GM12891 (cell line): Measurements from ENCODE around the gene NMT2.

Experiments
- DNase-seq: peaks from one replicate; pipeline ENCODE4 v3.0.0; 2011; ENCODE audit warnings: low spot score; ENCODE audit not compliant: insufficient read length
- FAIRE-seq: peaks from 2 replicates; lab custom pipeline; 2011; peaks lifted over from hg19 to GRCh38; lab: Jason Lieb, UNC
- PAX5 ChIP-seq: IDR thresholded peaks from 2 replicates; pipeline ENCODE4 v1.6.1; 2011; ENCODE audit warnings: low read length, moderate library complexity, mild to moderate bottlenecking; ENCODE audit not compliant: insufficient read depth, severe bottlenecking
- POLR2A ChIP-seq: IDR thresholded peaks from 2 replicates; pipeline ENCODE4 v1.6.1; 2011; ENCODE audit warnings: low read depth, low read length, control low read depth
- POLR2AphosphoS5 ChIP-seq: IDR thresholded peaks from 2 replicates; pipeline ENCODE4 v1.6.1; 2011; ENCODE audit warnings: low read depth, low read length, control low read depth
- POU2F2 ChIP-seq: IDR thresholded peaks from 2 replicates; pipeline ENCODE4 v1.6.1; 2011; ENCODE audit warnings: low read depth, mild to moderate bottlenecking, control low read depth, low read length, moderate library complexity
- SPI1 ChIP-seq: IDR thresholded peaks from 2 replicates; pipeline ENCODE4 v1.6.1; 2011; ENCODE audit warnings: low read depth, low read length, control low read depth
- TAF1 ChIP-seq: IDR thresholded peaks from 2 replicates; pipeline ENCODE4 v1.6.1; 2011; ENCODE audit warnings: low read depth, low read length, control low read depth

Gene NMT2

DNA sequence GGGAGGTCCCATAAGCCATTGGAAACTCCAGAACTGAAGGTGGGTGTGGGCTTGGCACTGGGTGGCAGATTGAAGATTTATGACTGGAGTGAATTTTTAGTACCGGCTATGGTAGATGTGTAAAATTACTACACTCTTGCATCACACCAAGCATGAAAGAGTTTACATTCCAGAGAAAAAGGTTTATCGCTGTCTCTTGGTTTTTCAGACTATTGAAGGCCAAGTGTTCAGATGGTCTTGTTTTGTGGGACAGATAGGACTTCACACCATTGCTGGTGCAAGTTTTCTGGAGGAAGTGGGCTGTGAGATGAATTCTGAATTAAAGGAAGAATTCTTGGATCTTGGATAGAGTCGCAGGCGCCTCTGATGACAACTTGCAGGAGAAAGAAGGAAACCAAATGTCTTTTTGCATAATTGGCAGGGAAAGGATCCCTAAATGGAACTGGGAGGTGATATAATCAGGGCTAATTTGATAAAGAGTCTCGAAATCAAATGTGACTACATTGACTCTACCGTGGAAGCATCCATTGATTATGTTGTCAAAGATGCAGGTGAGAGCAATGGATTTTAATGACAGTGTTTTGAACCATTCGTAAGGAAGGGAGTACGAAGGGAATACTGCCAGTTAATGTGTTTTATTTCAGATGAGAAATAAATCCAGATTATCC, 14.2 kb upstream of the NMT2 start:
- FAIRE-seq (no peak), DNase-seq (no peak)
- no peak for TF ChIP-seq POLR2AphosphoS5
- no peak for TF ChIP-seq POLR2A
- no peak for TF ChIP-seq SPI1
- TF ChIP-seq TAF1: no peak
- no peak for TF ChIP-seq POU2F2
- TF ChIP-seq PAX5: no peak

DNA sequence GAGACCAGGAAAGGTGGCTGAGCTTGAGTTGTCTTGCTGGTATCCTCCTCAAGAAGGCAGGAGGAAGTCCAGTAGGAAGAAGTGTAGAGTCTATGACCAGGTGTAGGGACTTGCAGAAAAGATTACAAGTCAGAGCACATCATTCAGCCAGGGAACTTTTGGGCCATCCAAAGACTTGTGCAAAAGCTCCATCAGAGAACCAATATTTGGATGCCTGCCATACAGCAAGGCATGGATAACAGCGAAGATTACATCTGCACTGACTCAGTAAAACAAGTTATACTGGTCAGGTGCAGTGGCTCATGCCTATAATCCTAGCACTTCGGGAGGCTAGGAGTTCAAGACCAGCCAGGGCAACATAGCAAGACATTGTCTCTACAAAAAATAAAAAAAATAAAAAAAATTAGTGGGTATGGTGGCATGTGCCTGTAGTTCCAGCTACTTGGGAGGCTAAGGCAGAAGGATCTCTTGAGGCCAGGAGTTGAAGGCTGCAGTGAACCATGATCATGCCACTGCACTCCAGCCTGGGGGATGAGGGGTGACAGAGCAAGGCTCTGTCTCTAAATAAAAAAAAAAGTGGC, 13.2 kb upstream of the NMT2 start:
- DNase-seq: no peak
- TF ChIP-seq POLR2A (no peak), TAF1 (no peak), POU2F2 (no peak), PAX5 (no peak), POLR2AphosphoS5 (no peak), SPI1 (no peak)
- FAIRE-seq: no peak

DNA sequence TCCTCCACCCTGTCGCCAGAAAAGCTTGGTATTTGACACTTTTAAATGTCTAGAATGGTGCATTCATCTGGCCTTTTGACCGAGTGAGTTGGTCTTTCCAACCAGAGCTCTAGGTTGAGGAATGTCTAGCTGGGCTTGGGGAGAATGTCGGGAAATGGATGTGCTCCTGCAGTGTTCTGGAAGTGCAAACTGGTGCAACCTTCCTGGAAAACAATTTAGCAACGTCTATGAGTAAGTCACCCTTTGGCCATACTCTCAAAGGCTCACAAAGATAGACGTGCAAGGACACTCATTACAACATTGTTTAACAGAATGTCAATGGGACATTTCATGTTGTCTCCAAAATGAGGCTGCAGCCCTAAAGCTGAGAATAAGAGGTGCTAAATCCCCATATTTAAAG, 12.2 kb upstream of the NMT2 start:
- no peak for TF ChIP-seq POLR2AphosphoS5
- TF ChIP-seq POU2F2: no peak
- no peak for TF ChIP-seq PAX5
- TF ChIP-seq SPI1: no peak
- no peak for TF ChIP-seq POLR2A
- TF ChIP-seq TAF1: no peak
- DNase-seq (no peak), FAIRE-seq (no peak)

DNA sequence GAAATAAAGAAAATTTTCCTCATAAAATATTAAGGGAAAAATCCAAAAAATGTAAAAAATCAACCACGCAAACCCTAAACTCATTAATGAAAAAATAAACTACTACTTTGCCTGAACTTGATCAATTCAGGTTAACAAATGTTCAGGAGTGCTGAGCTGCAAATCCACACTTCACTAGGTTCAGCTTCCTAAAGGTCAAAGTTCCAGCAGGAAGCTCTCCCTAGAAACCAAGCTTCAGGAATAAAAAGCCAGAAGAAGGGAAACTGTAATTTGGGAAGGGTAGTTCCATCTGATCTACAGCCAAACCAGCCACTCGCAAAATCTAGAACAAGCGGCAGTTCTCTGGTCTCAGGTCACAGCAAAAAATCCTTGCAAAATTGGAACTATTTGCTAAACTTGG, 7.8 kb upstream of the NMT2 start:
- FAIRE-seq (no peak), DNase-seq (no peak)
- TF ChIP-seq POLR2AphosphoS5 (no peak), PAX5 (no peak), POU2F2 (no peak), SPI1 (no peak), TAF1 (no peak), POLR2A (no peak)

DNA sequence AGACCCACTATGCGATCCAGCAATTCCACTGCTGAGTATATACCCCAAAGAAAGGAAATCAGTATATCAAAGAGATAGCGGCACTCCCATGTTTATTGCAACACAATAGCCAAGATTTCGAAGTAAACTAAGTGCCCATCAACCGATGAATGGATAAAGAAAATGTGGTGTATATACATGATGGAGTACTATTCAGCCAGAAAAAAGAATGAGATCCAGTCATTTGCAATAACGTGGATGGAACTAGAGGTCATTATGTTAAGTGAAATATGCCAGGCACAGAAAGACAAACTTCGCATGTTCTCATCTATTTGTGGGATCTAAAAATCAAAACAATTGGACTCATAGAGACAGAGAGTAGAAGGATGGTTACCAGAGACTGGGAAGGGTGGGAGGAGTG, 7.1 kb upstream of the NMT2 start:
- no peak for FAIRE-seq
- no peak for DNase-seq
- no peak for TF ChIP-seq TAF1
- no peak for TF ChIP-seq POU2F2
- TF ChIP-seq SPI1: no peak
- no peak for TF ChIP-seq POLR2AphosphoS5
- no peak for TF ChIP-seq POLR2A
- no peak for TF ChIP-seq PAX5

DNA sequence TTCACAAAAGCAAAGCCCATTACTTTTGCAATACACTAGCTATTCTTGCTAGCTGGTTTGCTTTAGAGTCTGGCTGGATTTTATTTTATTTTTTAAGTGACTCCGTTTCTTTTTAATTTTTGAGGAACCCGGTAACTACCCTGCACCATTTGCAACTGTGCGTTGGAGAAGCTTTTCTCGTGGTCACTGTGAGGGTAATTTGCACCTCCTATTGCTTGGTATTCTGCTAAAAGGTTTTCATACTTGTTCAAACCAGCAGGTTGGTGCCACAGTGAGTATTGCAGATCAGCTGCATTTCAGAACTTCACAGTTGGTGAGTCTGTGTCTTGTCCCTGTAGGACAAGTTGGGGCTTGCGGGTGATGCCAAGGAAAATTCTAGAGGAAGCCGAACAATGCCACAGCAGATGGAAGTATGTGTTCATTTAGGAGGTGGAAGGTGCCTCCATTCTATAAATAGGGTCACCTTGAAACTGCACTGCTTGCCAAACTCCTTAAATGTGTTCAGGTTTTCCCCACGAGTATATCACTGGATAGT, 3.9 kb upstream of the NMT2 start:
- no peak for TF ChIP-seq POLR2AphosphoS5
- no peak for TF ChIP-seq TAF1
- no peak for TF ChIP-seq PAX5
- DNase-seq (no peak), FAIRE-seq (no peak)

DNA sequence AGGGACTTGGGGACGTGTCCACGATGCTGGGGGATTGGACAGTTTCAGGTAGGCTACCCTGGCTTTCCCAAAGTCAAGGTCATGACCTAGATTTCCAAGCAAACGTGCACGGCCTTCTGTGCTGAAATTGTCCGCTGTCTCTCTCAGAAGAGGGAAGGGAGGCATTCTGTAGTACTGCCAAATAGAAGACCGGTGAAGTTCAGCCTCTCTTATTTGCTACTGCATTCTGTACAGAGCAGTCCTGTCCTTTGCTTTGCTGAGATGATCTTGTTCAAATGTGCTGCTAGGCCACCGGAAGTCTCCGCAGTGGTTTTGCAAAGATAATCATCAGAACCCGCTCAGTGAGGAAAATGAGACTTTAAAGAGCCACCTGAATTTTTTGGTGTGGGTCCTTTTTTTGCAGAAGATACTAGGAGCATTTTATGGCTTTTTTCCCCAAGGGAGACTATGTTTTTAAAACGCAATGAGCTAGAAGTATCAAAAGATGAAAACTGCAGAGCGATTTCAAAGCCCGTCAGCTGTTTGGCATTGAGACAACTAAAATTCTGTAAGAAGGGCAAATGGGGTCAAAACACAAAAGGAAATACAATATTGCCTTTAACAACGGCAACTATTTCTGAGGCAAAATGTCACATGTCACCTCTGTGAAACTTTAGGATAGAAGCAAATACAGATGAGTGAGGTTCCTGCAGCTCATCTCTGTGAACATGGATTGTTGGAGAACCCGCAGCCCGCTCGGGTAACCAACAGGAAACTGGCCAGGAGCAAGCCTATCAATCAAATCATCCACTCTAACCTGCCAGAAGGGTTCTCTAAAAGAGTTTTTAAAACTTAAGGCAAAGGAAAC, 1.3 kb upstream of the NMT2 start:
- FAIRE-seq: peak; percentile 59
- TF ChIP-seq SPI1: no peak
- no peak for TF ChIP-seq PAX5
- no peak for TF ChIP-seq POLR2AphosphoS5
- no peak for TF ChIP-seq TAF1
- no peak for TF ChIP-seq POU2F2
- no peak for TF ChIP-seq POLR2A
- DNase-seq: no peak

DNA sequence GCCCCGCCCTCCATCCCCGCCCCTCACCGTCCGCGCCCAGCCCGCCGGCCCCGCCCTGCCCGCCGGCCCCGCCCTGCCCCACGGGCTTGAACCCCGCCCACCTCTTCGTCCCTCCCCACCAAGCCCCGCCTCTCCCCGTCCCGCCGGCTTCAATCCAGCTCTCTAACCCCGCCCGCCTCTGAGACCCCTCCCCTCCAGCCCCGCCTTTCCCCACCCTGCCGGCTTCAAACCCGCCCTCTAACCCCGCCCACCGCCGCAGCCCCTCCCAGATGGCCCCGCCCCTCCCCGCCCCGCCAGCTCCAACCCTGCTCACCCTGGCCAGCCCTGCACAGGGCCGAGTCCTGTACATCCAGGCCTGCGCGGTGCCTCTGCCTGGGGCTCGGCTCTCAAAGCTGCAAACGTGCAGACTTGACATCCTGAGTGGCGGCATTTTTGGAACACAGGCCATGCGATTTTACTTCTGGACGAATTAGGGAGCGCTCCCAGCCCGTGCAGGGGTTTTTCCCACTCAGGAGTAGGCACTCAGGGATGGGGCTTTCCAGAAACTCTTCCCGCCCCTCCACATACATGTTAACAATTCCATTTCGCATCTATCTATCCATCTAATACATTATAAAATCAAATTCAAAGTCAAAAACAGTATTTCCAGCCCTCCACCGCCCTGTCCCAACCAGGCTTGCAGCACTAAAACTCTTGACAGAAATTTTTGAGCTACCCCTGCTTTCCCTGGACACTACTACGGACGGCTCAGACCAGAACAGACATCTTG, 477 bp upstream of the NMT2 start:
- DNase-seq (peak; percentile 87), FAIRE-seq (peak; percentile 92)
- no peak for TF ChIP-seq POLR2AphosphoS5
- no peak for TF ChIP-seq POLR2A

DNA sequence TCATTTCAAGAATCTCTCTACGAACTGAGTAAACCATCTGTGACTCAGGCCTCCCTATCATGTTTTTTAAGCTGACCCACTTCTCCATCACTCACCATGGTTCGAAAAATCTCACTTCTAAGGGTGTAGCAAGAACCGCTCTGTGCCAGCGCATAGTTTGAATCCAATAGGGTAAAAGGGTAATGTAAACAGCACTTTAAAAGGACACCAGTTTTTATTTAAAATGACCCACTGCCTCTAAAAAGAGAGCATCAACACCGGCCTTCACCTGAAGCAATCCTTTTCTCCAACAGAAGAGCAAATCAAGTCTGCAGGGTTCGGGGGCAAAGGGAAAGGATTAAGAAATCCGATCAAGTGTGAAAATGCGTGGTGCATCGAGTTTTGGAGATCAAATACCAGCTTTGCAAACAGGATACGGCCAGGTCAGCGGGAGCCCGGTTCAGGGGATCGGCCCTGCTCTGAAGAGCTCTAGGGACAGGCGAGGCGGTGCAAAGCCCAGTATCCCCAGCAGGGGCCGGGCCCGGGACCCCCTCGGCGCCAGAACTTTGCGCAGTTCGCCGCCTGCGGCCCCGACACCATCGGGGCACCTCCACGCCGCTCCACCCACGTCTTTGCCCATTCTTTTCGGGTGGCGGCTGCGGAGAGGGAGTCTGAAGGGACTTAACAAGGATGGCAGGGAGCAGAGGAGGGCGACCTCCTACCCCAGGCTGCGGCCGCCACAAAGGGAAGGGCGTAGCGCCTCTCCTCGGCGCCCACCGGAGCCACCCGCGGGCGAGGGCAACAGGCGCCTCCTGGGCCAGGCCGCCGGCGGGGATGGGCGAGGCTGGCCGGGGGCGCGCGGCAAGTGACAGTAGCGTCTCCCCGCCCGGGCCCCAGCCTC, 842 bp downstream of the NMT2 start:
- peak; percentile 33 for DNase-seq
- FAIRE-seq: peak; percentile 82
- TF ChIP-seq POLR2A: no peak
- TF ChIP-seq POLR2AphosphoS5: no peak
- TF ChIP-seq SPI1: no peak
- TF ChIP-seq TAF1: no peak
- TF ChIP-seq PAX5: no peak
- TF ChIP-seq POU2F2: no peak
